SK-N-SH treated with all-trans-retinoic acid at 6 μM for 48 hours (cell line): ENCODE measurements around the gene TYW5.

ENCODE experiments used
- ATAC-seq: fragments of 200-7000 bp; cut with Tn5 transposase; 3 replicates; pipeline ENCODE4 v1.9.1; 2020; ENCODE audit warnings: mild to moderate bottlenecking, moderate library complexity
- ARNTL ChIP-seq: fragments of 450-650 bp; formaldehyde crosslinking; IDR thresholded peaks from 2 replicates; pipeline ENCODE4 v1.5.0; 2020; ENCODE audit warnings: low read depth, mild to moderate bottlenecking, moderate library complexity, borderline replicate concordance
- BACH2 ChIP-seq: fragments of 250-450 bp; sonication (Bioruptor Pico); IDR thresholded peaks from 2 replicates; pipeline ENCODE4 v1.9.0; 2021; ENCODE audit warnings: mild to moderate bottlenecking, borderline replicate concordance
- CREB5 ChIP-seq: fragments of 250-450 bp; sonication (Bioruptor Pico); IDR thresholded peaks from 2 replicates; pipeline ENCODE4 v1.5.1; 2020; ENCODE audit warnings: low read depth, mild to moderate bottlenecking, moderate library complexity
- CSDC2 ChIP-seq: fragments of 250-450 bp; sonication (Bioruptor Pico); IDR thresholded peaks from 2 replicates; pipeline ENCODE4 v1.5.0; 2020; ENCODE audit warnings: mild to moderate bottlenecking, moderate library complexity
- CSRNP3 ChIP-seq: fragments of 250-450 bp; sonication (Bioruptor Pico); IDR thresholded peaks from 2 replicates; pipeline ENCODE4 v1.5.1; 2021; ENCODE audit warnings: mild to moderate bottlenecking, moderate library complexity
- ESRRG ChIP-seq: fragments of 250-450 bp; sonication (Bioruptor Pico); IDR thresholded peaks from 2 replicates; pipeline ENCODE4 v1.6.1; 2021; ENCODE audit warnings: mild to moderate bottlenecking
- GLIS3 ChIP-seq: fragments of 250-450 bp; sonication (Bioruptor Pico); IDR thresholded peaks from 2 replicates; pipeline ENCODE4 v1.5.0; 2020; ENCODE audit warnings: mild to moderate bottlenecking, moderate library complexity
- ISL1 ChIP-seq: fragments of 250-450 bp; sonication (Bioruptor Pico); IDR thresholded peaks from 2 replicates; pipeline ENCODE4 v2.1.2; 2022; ENCODE audit warnings: mild to moderate bottlenecking, moderate library complexity
- OSR1 ChIP-seq: fragments of 250-450 bp; sonication (Bioruptor Pico); IDR thresholded peaks from 2 replicates; pipeline ENCODE4 v1.8.0; 2022; ENCODE audit warnings: moderate library complexity, mild to moderate bottlenecking, inconsistent platforms
- PATZ1 ChIP-seq: fragments of 250-450 bp; sonication (Bioruptor Pico); IDR thresholded peaks from 2 replicates; pipeline ENCODE4 v1.8.0; 2020; ENCODE audit warnings: mild to moderate bottlenecking, moderate library complexity, borderline replicate concordance
- POU6F1 ChIP-seq: fragments of 250-450 bp; sonication (Bioruptor Pico); IDR thresholded peaks from 2 replicates; pipeline ENCODE4 v1.8.0; 2021; ENCODE audit warnings: low read depth, mild to moderate bottlenecking, moderate library complexity, borderline replicate concordance
- RARB ChIP-seq: fragments of 250-450 bp; sonication (Bioruptor Pico); IDR thresholded peaks from 2 replicates; pipeline ENCODE4 v1.8.0; 2021; ENCODE audit warnings: mild to moderate bottlenecking, moderate library complexity
- SNAI2 ChIP-seq: fragments of 250-450 bp; sonication (Bioruptor Pico); IDR thresholded peaks from 2 replicates; pipeline ENCODE4 v1.5.0; 2020; ENCODE audit warnings: mild to moderate bottlenecking, moderate library complexity
- TCF4 ChIP-seq: fragments of 250-450 bp; sonication (Bioruptor Pico); IDR thresholded peaks from 2 replicates; pipeline ENCODE4 v1.8.0; 2021; ENCODE audit warnings: mild to moderate bottlenecking, moderate library complexity, borderline replicate concordance
- TOX ChIP-seq: fragments of 250-450 bp; sonication (Bioruptor Pico); IDR thresholded peaks from 2 replicates; pipeline ENCODE4 v1.8.0; 2021; ENCODE audit warnings: mild to moderate bottlenecking, moderate library complexity, borderline replicate concordance
- TSHZ2 ChIP-seq: fragments of 250-450 bp; sonication (Bioruptor Pico); IDR thresholded peaks from 2 replicates; pipeline ENCODE4 v1.5.0; 2020; ENCODE audit warnings: mild to moderate bottlenecking, moderate library complexity
- ZC3H10 ChIP-seq: fragments of 250-450 bp; sonication (Bioruptor Pico); IDR thresholded peaks from 2 replicates; pipeline ENCODE4 v1.5.1; 2021; ENCODE audit warnings: mild to moderate bottlenecking, moderate library complexity
- ZFP30 ChIP-seq: fragments of 450-650 bp; formaldehyde crosslinking; IDR thresholded peaks from 2 replicates; pipeline ENCODE4 v1.5.0; 2022; ENCODE audit warnings: mild to moderate bottlenecking, moderate library complexity
- ZNF565 ChIP-seq: fragments of 450-650 bp; formaldehyde crosslinking; conservative IDR thresholded peaks from 2 replicates; pipeline ENCODE4 v1.5.0; 2020; ENCODE audit warnings: low read depth, mild to moderate bottlenecking, moderate library complexity
- ZNF70 ChIP-seq: fragments of 450-650 bp; formaldehyde crosslinking; IDR thresholded peaks from 2 replicates; pipeline ENCODE4 v1.5.0; 2020; ENCODE audit warnings: mild to moderate bottlenecking, moderate library complexity
- ZNF8 ChIP-seq: fragments of 450-650 bp; formaldehyde crosslinking; IDR thresholded peaks from 2 replicates; pipeline ENCODE4 v1.5.0; 2020; ENCODE audit warnings: mild to moderate bottlenecking, moderate library complexity

TYW5 gene

GRCh38 chr2:199999166-199999565 is 43.9 kb upstream of the TYW5 start:
- TF ChIP-seq GLIS3: no peak
- TF ChIP-seq CSRNP3: no peak
- no peak for TF ChIP-seq CREB5
- TF ChIP-seq ZNF70 (CRISPR knock-in tag): no peak
- TF ChIP-seq BACH2 (CRISPR knock-in tag): no peak
- TF ChIP-seq TSHZ2 (CRISPR knock-in tag): no peak

GRCh38 chr2:199997296-199997695 is 42.0 kb upstream of the TYW5 start:
- no peak for ATAC-seq
- TF ChIP-seq CSDC2 (CRISPR knock-in tag) (no peak), TOX (CRISPR knock-in tag) (no peak), ESRRG (CRISPR knock-in tag) (no peak), CSRNP3 (no peak), GLIS3 (no peak), POU6F1 (CRISPR knock-in tag) (no peak), ZFP30 (CRISPR knock-in tag) (no peak), ZNF565 (no peak), PATZ1 (CRISPR knock-in tag) (no peak), SNAI2 (CRISPR knock-in tag) (no peak), TSHZ2 (CRISPR knock-in tag) (no peak), ARNTL (CRISPR knock-in tag) (no peak), ZNF8 (CRISPR knock-in tag) (no peak), ZC3H10 (CRISPR knock-in tag) (no peak), ISL1 (CRISPR knock-in tag) (no peak), TCF4 (CRISPR knock-in tag) (no peak), RARB (no peak), OSR1 (CRISPR knock-in tag) (no peak)

More at GRCh38 chr2:199999166-199999565, 43.9 kb upstream of the TYW5 start:
- ATAC-seq: no peak
